ENCODE measurements around the gene SLC35F1.

The SLC35F1 gene

DNA sequence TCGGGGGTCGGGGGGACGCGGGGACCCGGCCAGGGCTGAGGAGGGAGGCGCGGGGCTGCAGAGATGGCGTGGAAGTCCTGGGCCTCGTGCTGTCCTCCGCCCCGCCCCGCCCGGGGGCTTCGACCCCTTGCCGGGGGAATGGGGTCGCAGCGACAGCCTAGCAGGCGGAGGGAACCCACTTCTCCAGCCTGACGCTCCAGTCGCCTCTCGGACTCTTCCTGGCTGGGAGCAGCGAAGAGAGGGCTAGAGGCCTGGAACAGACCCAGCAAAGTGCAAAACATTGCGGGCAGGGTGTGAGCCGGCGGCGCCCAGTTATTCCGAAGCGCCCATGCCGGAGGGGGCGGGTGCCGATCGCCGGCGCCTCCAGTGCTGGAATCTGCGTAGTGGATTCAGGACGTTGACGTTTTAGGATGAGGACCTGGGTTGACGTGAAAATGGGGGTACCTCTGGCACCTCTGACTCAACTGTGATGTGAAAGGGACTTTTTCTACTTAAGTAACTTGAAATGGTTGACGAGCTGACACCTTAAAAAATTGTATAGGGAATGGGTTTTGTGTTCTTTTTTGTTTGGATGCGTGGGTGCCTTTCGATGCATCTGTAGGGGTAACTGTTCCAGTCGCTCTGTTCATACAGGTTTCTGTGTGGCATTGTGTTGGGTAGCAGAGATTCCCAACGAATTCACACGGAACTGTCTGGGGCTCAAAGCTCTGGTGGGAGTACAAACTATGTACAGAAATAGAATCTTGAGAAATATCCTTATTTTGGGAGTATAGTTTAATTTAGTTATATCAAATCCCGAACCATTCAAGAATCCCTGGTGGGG lies 1.4 kb downstream of the SLC35F1 start (continued):
- TF ChIP-seq, protein P1, sequence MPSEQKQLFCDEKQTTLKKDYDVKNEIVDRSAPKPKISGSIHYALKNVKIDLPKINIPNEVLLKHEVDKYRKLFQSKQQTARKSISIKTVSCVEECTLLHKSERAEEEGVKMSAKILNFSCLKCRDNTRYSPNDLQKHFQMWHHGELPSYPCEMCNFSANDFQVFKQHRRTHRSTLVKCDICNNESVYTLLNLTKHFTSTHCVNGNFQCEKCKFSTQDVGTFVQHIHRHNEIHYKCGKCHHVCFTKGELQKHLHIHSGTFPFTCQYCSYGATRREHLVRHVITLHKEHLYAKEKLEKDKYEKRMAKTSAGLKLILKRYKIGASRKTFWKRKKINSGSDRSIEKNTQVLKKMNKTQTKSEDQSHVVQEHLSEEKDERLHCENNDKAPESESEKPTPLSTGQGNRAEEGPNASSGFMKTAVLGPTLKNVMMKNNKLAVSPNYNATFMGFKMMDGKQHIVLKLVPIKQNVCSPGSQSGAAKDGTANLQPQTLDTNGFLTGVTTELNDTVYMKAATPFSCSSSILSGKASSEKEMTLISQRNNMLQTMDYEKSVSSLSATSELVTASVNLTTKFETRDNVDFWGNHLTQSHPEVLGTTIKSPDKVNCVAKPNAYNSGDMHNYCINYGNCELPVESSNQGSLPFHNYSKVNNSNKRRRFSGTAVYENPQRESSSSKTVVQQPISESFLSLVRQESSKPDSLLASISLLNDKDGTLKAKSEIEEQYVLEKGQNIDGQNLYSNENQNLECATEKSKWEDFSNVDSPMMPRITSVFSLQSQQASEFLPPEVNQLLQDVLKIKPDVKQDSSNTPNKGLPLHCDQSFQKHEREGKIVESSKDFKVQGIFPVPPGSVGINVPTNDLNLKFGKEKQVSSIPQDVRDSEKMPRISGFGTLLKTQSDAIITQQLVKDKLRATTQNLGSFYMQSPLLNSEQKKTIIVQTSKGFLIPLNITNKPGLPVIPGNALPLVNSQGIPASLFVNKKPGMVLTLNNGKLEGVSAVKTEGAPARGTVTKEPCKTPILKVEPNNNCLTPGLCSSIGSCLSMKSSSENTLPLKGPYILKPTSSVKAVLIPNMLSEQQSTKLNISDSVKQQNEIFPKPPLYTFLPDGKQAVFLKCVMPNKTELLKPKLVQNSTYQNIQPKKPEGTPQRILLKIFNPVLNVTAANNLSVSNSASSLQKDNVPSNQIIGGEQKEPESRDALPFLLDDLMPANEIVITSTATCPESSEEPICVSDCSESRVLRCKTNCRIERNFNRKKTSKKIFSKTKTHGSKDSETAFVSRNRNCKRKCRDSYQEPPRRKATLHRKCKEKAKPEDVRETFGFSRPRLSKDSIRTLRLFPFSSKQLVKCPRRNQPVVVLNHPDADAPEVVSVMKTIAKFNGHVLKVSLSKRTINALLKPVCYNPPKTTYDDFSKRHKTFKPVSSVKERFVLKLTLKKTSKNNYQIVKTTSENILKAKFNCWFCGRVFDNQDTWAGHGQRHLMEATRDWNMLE (tag by site-specific recombination; conservative IDR thresholded peaks at IDR 0.05; ENCODE audit: low read depth) = no peak; the same call in 1 of the 2 replicates
- TF ChIP-seq ZBTB7A (tag by site-specific recombination; IDR thresholded peaks at IDR 0.05; ENCODE audit: low read depth) (peak; percentile 86; the same call in 1 of the 2 replicates), OSR2 (tag by site-specific recombination; IDR thresholded peaks at IDR 0.05) (no peak), ZNF76 (tag by site-specific recombination; IDR thresholded peaks at IDR 0.05; ENCODE audit: borderline replicate concordance, low read depth) (peak; percentile 27; the same call in 1 of the 2 replicates), ZNF843 (tag by site-specific recombination; IDR thresholded peaks at IDR 0.05) (no peak), YY2 (tag by site-specific recombination; IDR thresholded peaks at IDR 0.05) (no peak), ZSCAN23 (tag by site-specific recombination; IDR thresholded peaks at IDR 0.05) (no peak), ZNF530 (tag by site-specific recombination; IDR thresholded peaks at IDR 0.05; ENCODE audit: low read depth) (no peak), ZNF157 (tag by site-specific recombination; IDR thresholded peaks at IDR 0.05) (no peak), ZXDB (tag by site-specific recombination; IDR thresholded peaks at IDR 0.05) (peak; percentile 63), ZNF324 (tag by site-specific recombination; IDR thresholded peaks at IDR 0.05) (no peak), ZNF133 (tag by site-specific recombination; IDR thresholded peaks at IDR 0.05) (no peak), SALL2 (tag by site-specific recombination; IDR thresholded peaks at IDR 0.05; ENCODE audit: borderline replicate concordance) (no peak), ZFP41 (tag by site-specific recombination; IDR thresholded peaks at IDR 0.05; ENCODE audit: borderline replicate concordance) (no peak), ZNF112 (tag by site-specific recombination; IDR thresholded peaks at IDR 0.05) (no peak), ZNF830 (tag by site-specific recombination; IDR thresholded peaks at IDR 0.05; ENCODE audit: low read depth) (no peak), ZNF292 (tag by site-specific recombination; IDR thresholded peaks at IDR 0.05; ENCODE audit: borderline replicate concordance, low read depth) (no peak), ZBTB20 (tag by site-specific recombination; IDR thresholded peaks at IDR 0.05) (peak; percentile 98), ZNF354C (tag by site-specific recombination; IDR thresholded peaks at IDR 0.05; ENCODE audit: borderline replicate concordance, low read depth) (no peak), HOXD13 (CRISPR knock-in tag; IDR thresholded peaks at IDR 0.05; ENCODE audit: borderline replicate concordance) (no peak), ZBTB8A (tag by site-specific recombination; IDR thresholded peaks at IDR 0.05) (peak; percentile 96), ZNF701 (tag by site-specific recombination; IDR thresholded peaks at IDR 0.05) (no peak)
- TF ChIP-seq, protein P2, sequence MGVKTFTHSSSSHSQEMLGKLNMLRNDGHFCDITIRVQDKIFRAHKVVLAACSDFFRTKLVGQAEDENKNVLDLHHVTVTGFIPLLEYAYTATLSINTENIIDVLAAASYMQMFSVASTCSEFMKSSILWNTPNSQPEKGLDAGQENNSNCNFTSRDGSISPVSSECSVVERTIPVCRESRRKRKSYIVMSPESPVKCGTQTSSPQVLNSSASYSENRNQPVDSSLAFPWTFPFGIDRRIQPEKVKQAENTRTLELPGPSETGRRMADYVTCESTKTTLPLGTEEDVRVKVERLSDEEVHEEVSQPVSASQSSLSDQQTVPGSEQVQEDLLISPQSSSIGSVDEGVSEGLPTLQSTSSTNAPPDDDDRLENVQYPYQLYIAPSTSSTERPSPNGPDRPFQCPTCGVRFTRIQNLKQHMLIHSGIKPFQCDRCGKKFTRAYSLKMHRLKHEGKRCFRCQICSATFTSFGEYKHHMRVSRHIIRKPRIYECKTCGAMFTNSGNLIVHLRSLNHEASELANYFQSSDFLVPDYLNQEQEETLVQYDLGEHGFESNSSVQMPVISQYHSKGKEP (tag by site-specific recombination; IDR thresholded peaks at IDR 0.05) = no peak
- TF ChIP-seq, protein P3, sequence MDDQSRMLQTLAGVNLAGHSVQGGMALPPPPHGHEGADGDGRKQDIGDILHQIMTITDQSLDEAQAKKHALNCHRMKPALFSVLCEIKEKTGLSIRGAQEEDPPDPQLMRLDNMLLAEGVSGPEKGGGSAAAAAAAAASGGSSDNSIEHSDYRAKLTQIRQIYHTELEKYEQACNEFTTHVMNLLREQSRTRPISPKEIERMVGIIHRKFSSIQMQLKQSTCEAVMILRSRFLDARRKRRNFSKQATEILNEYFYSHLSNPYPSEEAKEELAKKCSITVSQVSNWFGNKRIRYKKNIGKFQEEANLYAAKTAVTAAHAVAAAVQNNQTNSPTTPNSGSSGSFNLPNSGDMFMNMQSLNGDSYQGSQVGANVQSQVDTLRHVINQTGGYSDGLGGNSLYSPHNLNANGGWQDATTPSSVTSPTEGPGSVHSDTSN (CRISPR knock-in tag; IDR thresholded peaks at IDR 0.05) = 0 out of 2 replicates have a peak, but pooled peaks have one; percentile 43
- TF ChIP-seq, protein P4, sequence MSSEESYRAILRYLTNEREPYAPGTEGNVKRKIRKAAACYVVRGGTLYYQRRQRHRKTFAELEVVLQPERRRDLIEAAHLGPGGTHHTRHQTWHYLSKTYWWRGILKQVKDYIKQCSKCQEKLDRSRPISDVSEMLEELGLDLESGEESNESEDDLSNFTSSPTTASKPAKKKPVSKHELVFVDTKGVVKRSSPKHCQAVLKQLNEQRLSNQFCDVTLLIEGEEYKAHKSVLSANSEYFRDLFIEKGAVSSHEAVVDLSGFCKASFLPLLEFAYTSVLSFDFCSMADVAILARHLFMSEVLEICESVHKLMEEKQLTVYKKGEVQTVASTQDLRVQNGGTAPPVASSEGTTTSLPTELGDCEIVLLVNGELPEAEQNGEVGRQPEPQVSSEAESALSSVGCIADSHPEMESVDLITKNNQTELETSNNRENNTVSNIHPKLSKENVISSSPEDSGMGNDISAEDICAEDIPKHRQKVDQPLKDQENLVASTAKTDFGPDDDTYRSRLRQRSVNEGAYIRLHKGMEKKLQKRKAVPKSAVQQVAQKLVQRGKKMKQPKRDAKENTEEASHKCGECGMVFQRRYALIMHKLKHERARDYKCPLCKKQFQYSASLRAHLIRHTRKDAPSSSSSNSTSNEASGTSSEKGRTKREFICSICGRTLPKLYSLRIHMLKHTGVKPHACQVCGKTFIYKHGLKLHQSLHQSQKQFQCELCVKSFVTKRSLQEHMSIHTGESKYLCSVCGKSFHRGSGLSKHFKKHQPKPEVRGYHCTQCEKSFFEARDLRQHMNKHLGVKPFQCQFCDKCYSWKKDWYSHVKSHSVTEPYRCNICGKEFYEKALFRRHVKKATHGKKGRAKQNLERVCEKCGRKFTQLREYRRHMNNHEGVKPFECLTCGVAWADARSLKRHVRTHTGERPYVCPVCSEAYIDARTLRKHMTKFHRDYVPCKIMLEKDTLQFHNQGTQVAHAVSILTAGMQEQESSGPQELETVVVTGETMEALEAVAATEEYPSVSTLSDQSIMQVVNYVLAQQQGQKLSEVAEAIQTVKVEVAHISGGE (tag by site-specific recombination; conservative IDR thresholded peaks at IDR 0.05; ENCODE audit: low read depth) = no peak
- TF ChIP-seq, protein P5, sequence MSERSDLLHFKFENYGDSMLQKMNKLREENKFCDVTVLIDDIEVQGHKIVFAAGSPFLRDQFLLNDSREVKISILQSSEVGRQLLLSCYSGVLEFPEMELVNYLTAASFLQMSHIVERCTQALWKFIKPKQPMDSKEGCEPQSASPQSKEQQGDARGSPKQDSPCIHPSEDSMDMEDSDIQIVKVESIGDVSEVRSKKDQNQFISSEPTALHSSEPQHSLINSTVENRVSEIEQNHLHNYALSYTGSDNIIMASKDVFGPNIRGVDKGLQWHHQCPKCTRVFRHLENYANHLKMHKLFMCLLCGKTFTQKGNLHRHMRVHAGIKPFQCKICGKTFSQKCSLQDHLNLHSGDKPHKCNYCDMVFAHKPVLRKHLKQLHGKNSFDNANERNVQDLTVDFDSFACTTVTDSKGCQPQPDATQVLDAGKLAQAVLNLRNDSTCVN (tag by site-specific recombination; optimal IDR thresholded peaks at IDR 0.05) = peak; percentile 68
